Sciatic nerve (tissue), 2 donors: ENCODE data around the gene RIMBP2. TPM values are rescaled to one million over a fixed set of nuclear protein-coding genes. Genes with fewer than 3 reads are reported as not detected.
"Not testable (repeated sequence)": the region's sequence is repeated elsewhere in the genome, so short reads cannot be mapped to it uniquely, and the experiment has no call there.

Source experiments
- ATAC-seq: fragments of 200-7000 bp; cut with Tn5 transposase; one replicate; pipeline ENCODE4 v1.9.1; 2020; ENCODE audit warnings: mild to moderate bottlenecking, moderate library complexity
- DNase-seq: peaks from one replicate; pipeline ENCODE4 v3.0.0-alpha.2; 2020; ENCODE audit warnings: low spot score
- intact Hi-C: fragments of 100-400 bp; cut with DNase I; formaldehyde crosslinking; loops from one replicate; pipeline ENCODE4 v1.14.2; 2022
- total RNA-seq: library from RNA; stranded (reverse); fragmentation: NEBNext Ultra II Directional; extraction: Animal tissue kit (Norgen Biotek cat#: 25700); gene quantifications from one replicate; pipeline ENCODE4 v1.2.1, GENCODE V29; 2021
- donor health status: DM: no; HTN: no; CAD: no.
- donor health status: DM: no; HTN: no; CAD: no.

RIMBP2 gene
- total RNA-seq, 1 donor from 2014 or later = 1.6 TPM

GRCh38 chr12:130589540-130590317, 126.4 kb downstream of the RIMBP2 start:
- no peak for ATAC-seq
- DNase-seq = no peak
- intact Hi-C loops = no loop called here

- ATAC-seq (no peak), DNase-seq (no peak)
- intact Hi-C loops = no loop called here
Observed at GRCh38 chr12:130588696-130589539, 127.2 kb downstream of the RIMBP2 start.

GRCh38 chr12:130587966-130588365, 128.1 kb downstream of the RIMBP2 start:
- ATAC-seq = no peak

DNA sequence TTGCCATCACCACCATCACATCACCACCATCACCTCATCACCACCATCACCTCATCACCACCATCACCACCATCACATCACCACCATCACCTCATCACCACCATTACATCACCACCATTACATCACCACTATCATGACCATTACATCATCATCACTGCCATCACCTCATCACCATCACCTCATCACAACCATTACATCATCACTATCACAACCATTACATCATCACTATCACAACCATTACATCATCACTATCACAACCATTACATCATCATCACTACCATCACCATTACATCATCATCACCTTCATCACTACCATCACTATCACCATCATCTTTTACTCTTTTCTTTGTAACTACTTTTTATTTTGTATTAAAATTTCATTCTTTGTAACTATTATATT, 131.6 kb downstream of the RIMBP2 start:
- DNase-seq, intact Hi-C loops, ATAC-seq: not testable (repeated sequence)

More at GRCh38 chr12:130587966-130588365, 128.1 kb downstream of the RIMBP2 start:
- no peak for DNase-seq
- intact Hi-C loops = no loop called here

DNA sequence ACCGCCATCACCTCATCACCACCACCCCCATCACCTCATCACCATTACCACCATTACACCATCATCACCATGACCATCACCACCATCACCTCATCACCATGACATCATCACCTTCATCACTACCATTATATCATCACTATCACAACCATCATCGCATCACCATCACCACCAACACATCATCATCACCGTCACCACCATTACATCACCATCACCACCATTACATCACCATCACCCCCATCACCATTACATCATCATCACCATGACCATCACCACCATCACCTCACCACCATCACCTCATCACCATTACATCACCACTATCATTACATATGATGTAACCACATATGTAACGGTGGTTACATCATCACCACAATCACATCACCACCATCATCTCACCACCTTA, 132.3 kb downstream of the RIMBP2 start:
- no peak for ATAC-seq
- intact Hi-C loops = no loop called here
- DNase-seq = no peak

DNA sequence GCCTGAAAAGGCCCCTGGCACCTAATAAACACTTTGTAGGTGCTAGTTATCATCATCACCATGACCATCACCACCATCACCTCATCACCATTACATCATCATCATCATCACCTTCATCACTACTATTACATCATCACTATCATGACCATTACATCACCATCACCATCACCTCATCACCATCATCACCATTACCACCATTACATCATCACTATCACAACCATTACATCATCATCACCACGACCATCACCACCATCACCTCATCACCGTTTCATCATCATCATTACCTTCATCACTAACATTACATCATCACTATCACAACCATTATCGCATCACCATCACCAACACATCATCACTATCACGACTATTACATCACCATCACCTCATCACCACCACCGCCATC, 132.8 kb downstream of the RIMBP2 start:
- no peak for DNase-seq
- ATAC-seq = no peak
- intact Hi-C loops = no loop called here

GRCh38 chr12:130582286-130582685, 133.8 kb downstream of the RIMBP2 start:
- DNase-seq = no peak
- no peak for ATAC-seq
- intact Hi-C loops = no loop called here

GRCh38 chr12:130581782-130582181, 134.3 kb downstream of the RIMBP2 start:
- intact Hi-C loops = no loop called here
- DNase-seq (no peak), ATAC-seq (no peak)

DNA sequence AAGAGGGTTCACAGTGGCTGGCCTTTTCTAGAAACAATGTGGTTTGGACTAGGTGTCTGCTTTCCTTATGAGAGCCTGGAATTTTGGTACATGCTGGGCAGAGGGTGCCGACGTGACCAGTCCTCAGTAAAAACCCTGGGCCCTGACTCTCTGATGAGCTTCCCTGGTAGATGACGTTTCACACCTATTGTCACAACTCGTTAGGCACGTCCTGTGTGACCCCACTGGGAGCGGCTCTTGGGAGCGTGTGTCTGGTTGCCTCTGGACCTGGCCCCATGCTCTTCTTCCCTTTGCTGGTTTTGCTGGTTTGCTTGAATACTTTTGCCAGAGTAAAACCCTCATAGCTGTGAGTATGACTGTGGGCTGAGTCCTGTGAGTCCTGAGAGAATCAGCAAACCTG, 136.9 kb downstream of the RIMBP2 start:
- DNase-seq (no peak), ATAC-seq (no peak)
- intact Hi-C loops = no loop called here

DNA sequence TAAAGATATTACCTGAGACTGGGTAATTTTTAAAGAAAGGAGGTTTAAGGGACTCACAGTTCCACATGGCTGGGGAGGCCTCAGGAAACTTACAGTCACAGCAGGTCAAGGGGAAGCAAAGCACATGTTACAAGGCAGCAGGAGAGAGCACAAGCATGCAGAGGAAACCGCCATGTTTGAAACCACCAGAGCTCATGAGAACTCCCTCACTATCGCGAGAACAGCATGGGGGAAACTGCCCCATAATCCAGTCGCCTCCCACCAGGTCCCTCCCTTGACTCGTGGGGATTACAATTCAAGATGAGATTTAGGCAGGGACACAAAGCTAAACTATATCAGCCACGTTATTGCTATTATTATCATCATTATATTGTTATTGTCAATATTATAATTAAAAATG, 138.7 kb downstream of the RIMBP2 start:
- intact Hi-C loops = no loop called here
- DNase-seq (no peak), ATAC-seq (no peak)

DNA sequence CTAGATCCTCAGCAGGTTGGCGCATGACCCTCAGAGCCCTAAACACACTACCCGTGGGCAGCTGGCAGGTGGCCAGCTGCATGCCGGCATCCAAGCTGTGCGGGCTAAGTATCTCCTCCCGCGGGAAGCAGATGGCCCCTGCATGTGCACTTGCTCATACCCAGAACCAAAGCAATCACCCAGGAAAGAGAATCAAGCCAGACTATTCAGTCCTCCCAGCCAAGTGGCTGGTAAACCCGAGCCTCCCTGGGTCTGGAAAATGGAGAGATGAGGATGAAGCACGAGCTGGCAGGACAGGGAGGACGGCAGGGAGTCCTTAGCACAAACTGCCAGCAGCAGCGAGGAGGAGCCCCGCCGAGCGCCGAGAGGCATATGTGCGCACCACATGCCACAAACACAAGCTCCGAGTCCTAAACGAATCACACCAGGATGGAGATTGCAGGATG, 139.7 kb downstream of the RIMBP2 start:
- ATAC-seq (no peak), DNase-seq (no peak)
- intact Hi-C loops = no loop called here

- intact Hi-C loops = no loop called here
- no peak for ATAC-seq
- DNase-seq = no peak
Observed at GRCh38 chr12:130574402-130574801, 141.7 kb downstream of the RIMBP2 start.

- DNase-seq = no peak
- no peak for ATAC-seq
- intact Hi-C loops = no loop called here
Observed at GRCh38 chr12:130573766-130574165, 142.3 kb downstream of the RIMBP2 start.

DNA sequence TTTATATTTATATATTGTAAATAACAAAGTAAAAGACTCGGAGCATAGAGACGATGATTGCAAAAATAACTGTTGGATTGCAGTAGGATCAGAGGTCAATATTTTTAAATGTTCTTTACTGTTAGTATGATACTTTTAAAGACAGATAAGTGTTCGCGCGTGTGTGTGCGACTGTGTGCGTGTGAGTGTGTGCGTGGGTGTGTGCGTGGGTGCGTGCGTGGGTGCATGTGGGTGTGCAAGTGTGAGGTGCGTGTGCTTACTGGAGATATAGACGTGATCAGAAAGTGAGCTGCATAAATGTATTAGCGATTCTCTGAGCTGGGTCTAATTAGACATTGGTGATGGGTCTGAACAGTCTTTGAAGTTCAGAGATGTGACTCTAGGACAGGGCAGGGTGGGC, 142.9 kb downstream of the RIMBP2 start:
- ATAC-seq = no peak
- intact Hi-C loops = no loop called here
- DNase-seq = no peak

DNA sequence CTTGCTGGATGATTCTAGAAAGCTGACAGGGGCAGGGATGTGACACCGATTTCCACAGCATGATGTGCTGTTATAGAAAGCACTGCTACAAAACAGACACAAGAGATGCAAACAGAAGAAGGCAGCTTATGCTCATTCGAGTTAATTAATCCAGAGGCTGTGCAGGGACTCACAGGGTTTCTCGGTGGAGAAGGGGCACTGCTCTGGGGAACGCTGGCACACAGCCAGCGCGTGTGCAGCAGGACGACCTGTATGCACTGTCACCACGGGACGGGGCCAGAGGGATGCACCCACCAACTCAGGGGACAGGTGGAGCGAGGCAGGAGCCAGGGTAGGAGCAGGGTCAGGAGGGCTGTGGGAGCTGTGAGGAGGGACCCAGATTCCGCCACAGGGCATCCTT, 143.5 kb downstream of the RIMBP2 start:
- no peak for DNase-seq
- intact Hi-C loops = no loop called here
- no peak for ATAC-seq

DNA sequence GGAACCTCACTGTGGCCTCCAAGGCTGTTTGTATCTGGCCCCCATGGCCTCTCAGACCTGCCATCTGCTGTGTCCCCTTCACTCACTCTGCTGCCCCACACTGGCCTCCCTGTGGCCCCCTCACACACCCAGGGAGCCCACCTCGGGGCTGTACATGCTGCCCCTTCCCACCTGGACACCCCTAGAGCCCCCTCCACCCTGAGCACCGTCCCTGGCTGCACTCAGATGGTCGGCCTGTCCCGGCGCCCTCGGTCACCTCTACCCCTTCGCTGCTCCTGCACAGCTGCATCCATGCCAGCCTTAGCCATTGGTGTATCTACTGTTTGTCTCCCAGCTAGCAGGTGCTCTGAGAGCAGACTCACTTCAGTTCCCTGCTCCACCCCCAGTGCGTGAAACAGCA, 144.4 kb downstream of the RIMBP2 start:
- ATAC-seq = no peak
- DNase-seq = no peak
- intact Hi-C loops = no loop called here

DNA sequence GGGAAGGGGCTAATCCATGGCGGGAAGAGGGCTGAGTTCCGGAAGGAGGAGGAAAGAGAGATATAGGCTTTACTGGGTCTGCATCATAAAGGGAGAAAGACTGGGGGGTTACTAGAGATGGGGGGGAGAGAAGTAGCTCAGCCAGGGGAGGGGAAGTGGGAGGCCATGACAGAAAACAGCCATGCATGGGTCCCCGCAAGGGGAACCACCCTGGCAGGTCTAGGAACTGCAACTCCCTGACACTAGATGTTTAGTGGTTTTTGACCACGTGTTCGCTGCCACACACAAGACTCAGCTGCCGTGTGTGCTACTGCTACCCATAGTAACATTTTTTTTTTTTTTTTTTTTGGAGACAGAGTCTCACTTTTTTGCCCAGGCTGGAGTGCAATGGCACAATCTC, 145.0 kb downstream of the RIMBP2 start:
- ATAC-seq (no peak), DNase-seq (no peak)
- intact Hi-C loops = no loop called here

DNA sequence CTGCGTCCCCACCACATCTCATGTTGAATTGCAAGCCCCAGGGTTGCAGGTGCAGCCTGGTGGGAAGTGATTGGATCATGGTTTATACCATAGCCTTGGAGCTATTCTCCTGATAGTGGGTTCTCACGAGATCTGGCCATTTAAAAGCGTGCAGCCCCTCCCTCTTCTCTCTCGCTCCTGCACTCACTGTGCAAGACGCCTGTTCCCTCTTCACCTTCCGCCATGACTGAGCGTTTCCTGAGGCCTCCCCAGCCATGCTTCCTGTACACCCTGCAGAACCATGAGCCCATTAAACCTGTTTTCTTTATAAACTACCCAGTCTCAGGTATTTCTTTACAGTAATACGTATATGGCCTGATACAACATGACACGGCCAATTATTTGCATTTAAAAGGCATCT, 146.6 kb downstream of the RIMBP2 start:
- ATAC-seq (no peak), DNase-seq (no peak)
- intact Hi-C loops = loop anchor here (10.0 kb wide), 1 partner anchor 1465 kb away; no protein-coding TSS in a partner anchor

GRCh38 chr12:130568501-130568900, 147.6 kb downstream of the RIMBP2 start:
- DNase-seq = no peak
- no peak for ATAC-seq
- intact Hi-C loops = loop anchor here (10.0 kb wide), 1 partner anchor 1466 kb away; no protein-coding TSS in a partner anchor

DNA sequence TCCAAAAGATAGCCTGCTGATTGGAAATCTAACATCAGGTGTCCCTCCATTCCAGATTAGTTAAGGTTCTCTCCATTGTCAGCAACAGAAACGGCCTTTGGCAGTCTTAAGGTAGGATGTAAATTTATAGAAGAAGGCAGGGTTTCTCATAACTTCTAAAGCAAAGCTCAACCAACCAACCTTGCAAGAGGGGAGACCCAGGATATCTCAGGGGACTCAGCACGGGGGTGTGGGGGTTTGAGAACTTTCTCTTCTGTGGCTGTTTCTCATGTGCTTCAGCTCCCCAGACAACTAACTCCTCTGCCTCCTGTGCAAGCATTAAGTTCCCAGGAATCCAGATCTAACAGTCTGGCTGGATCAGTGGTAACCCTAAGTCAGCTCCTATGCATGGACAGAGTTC, 148.1 kb downstream of the RIMBP2 start:
- DNase-seq = no peak
- intact Hi-C loops = loop anchor here (10.0 kb wide), 1 partner anchor 1467 kb away; no protein-coding TSS in a partner anchor
- ATAC-seq = no peak
